CD4-positive, alpha-beta memory T cell (primary cell): Measurements from ENCODE around the gene FBXW2. TPM values are rescaled to one million over a fixed set of nuclear protein-coding genes. Genes with fewer than 3 reads are reported as not detected.

Experiments used
- CTCF ChIA-PET: fragments of 350-600 bp; sonication (Branson Sonifier 250); formaldehyde crosslinking; loops from one replicate; lab custom pipeline; 2021; ENCODE audit warnings: inconsistent platforms; ENCODE audit not compliant: partially characterized antibody; lab: Charles Lee
- POLR2A ChIA-PET: fragments of 350-600 bp; sonication (Branson Sonifier 250); formaldehyde crosslinking; loops from one replicate; lab custom pipeline; 2021; ENCODE audit not compliant: partially characterized antibody; lab: Charles Lee
- DNase-seq, 5 donors: peaks; one replicate each; pipeline versions ENCODE4 v3.0.0 to v3.0.0-alpha.2; 2020 to 2022; ENCODE audit warnings: mixed read lengths in 1 of 5
- H3K27ac ChIP-seq: one replicate; pipeline ENCODE4 v1.7.0; 2013; ENCODE audit warnings: low read depth, low read length
- H3K27me3 ChIP-seq: 2 replicates; pipeline ENCODE4 v1.7.0; 2013; ENCODE audit warnings: mild to moderate bottlenecking, low read length, moderate library complexity; ENCODE audit not compliant: insufficient read depth
- H3K36me3 ChIP-seq: 2 replicates; pipeline ENCODE4 v1.7.0; 2013; ENCODE audit warnings: mild to moderate bottlenecking, low read length, moderate library complexity; ENCODE audit not compliant: insufficient read depth
- H3K4me1 ChIP-seq: 2 replicates; pipeline ENCODE4 v1.7.0; 2013; ENCODE audit warnings: mild to moderate bottlenecking, low read length, moderate library complexity; ENCODE audit not compliant: insufficient read depth
- H3K4me3 ChIP-seq, 2 donors: one replicate each; pipeline ENCODE4 v1.7.0; 2013; ENCODE audit warnings: low read length in 2 of 2, mild to moderate bottlenecking in 1 of 2
- H3K9me3 ChIP-seq, 2 donors: one replicate each; pipeline ENCODE4 v1.7.0; 2013; ENCODE audit warnings: low read length in 2 of 2, control low read depth in 1 of 2; ENCODE audit not compliant: control insufficient read depth in 1 of 2
- H3K27ac Mint-ChIP-seq, 7 donors: one replicate each; pipeline ENCODE4 v1.8.0; 2020 to 2021; ENCODE audit warnings: mixed read lengths in 7 of 7, mild to moderate bottlenecking in 6 of 7, inconsistent platforms in 3 of 7, moderate library complexity in 3 of 7
- H3K27me3 Mint-ChIP-seq, 2 donors: one replicate each; pipeline ENCODE4 v1.8.0; 2020 to 2021; ENCODE audit warnings: mixed read lengths in 2 of 2
- H3K36me3 Mint-ChIP-seq, 2 donors: one replicate each; pipeline ENCODE4 v1.8.0; 2020 to 2021; ENCODE audit warnings: mixed read lengths in 2 of 2, inconsistent platforms in 1 of 2, mild to moderate bottlenecking in 1 of 2
- H3K4me1 Mint-ChIP-seq, 4 donors: one replicate each; pipeline ENCODE4 v1.8.0; 2020 to 2021; ENCODE audit warnings: mixed read lengths in 4 of 4, mild to moderate bottlenecking in 1 of 4
- H3K4me3 Mint-ChIP-seq, 8 donors: one replicate each; pipeline ENCODE4 v1.8.0; 2020 to 2021; ENCODE audit warnings: mixed read lengths in 8 of 8, mild to moderate bottlenecking in 7 of 8, moderate library complexity in 6 of 8, inconsistent platforms in 3 of 8
- H3K9me3 Mint-ChIP-seq, 8 donors: one replicate each; pipeline ENCODE4 v1.8.0; 2020 to 2021; ENCODE audit warnings: mixed read lengths in 8 of 8, mild to moderate bottlenecking in 5 of 8, inconsistent platforms in 3 of 8, moderate library complexity in 1 of 8
- intact Hi-C: fragments of 100-400 bp; cut with micrococcal nuclease; formaldehyde crosslinking; loops from one replicate; pipeline ENCODE4 v1.15.1; 2023
- polyA plus RNA-seq, 2 donors: library from polyadenylated mRNA; unstranded; fragments of 300-500 nt; fragmentation: Illumina TruSeq; gene quantifications; one replicate each; pipeline ENCODE4 v1.2.3, GENCODE V29; 2021
- total RNA-seq, 2 experiments: library from RNA; stranded (reverse); gene quantifications; one replicate each; pipeline ENCODE4 v1.2.3, GENCODE V29; 2021

Gene FBXW2
- total and polyA plus RNA-seq, 4 experiments from 2014 or later: 40.5 to 77.8 (median 59.4) TPM

GRCh38 chr9:120708526-120709224 lies 84.5 kb downstream of the FBXW2 start:
- peak overlapping the region in 4 of 8 donors; percentile 40 to 81 (median 54) for H3K4me3 Mint-ChIP-seq
- H3K9me3 Mint-ChIP-seq: no peaks in the 10 kb centered on the region
- Histone ChIP-seq H3K27me3 (no peaks in the 10 kb centered on the region), H3K4me3 (no peak overlapping the region), H3K9me3 (no peaks in the 10 kb centered on the region), H3K4me1 (peaks cover 52% of the 10 kb centered on the region), H3K27ac (no peak overlapping the region), H3K36me3 (no peaks in the 10 kb centered on the region)
- ChIA-PET CTCF (no interaction called here), POLR2A (interaction anchor here (1.1 to 1.2 kb wide), 2 partner anchors 9 to 22 kb away, joined by 3 read pairs; no protein-coding TSS in a partner anchor)
- H3K27ac Mint-ChIP-seq: peak overlapping the region in 5 of 7 donors; percentile 10 to 82 (median 37)
- peaks cover 27 to 63% (median 44%) of the 10 kb centered on the region in 4 donors for H3K4me1 Mint-ChIP-seq
- intact Hi-C loops: no loop called here
- peaks cover 8 to 9% of the 10 kb centered on the region in 2 donors for H3K36me3 Mint-ChIP-seq
- no peak for DNase-seq
- no peaks in the 10 kb centered on the region for H3K27me3 Mint-ChIP-seq

GRCh38 chr9:120707170-120707569 lies 86.0 kb downstream of the FBXW2 start:
- H3K9me3 Mint-ChIP-seq: no peaks in the 10 kb centered on the region
- H3K4me1 ChIP-seq: peaks cover 39% of the 10 kb centered on the region
- no peaks in the 10 kb centered on the region for H3K36me3 ChIP-seq
- H3K27me3 Mint-ChIP-seq: no peaks in the 10 kb centered on the region
- no peak overlapping the region for H3K4me3 Mint-ChIP-seq
- DNase-seq: no peak
- no peaks in the 10 kb centered on the region for H3K9me3 ChIP-seq
- no peaks in the 10 kb centered on the region for H3K27me3 ChIP-seq
- H3K27ac Mint-ChIP-seq: peak overlapping the region in 1 of 7 donors; percentile 64
- peaks cover 5 to 8% of the 10 kb centered on the region in 2 donors for H3K36me3 Mint-ChIP-seq
- H3K27ac ChIP-seq: no peak overlapping the region
- intact Hi-C loops: no loop called here
- POLR2A ChIA-PET: interaction anchor here (0.6 to 2.3 kb wide), 2 partner anchors 11 to 101 kb away, joined by 3 to 4 read pairs; no protein-coding TSS in a partner anchor
- CTCF ChIA-PET: no interaction called here
- H3K4me3 ChIP-seq: no peak overlapping the region
- H3K4me1 Mint-ChIP-seq: peaks cover 17 to 48% (median 32%) of the 10 kb centered on the region in 4 donors

Other genes starting within 250 kb of the FBXW2 start
- 100 to 1,000 TPM in 1 of 2 experiments, 10 to 100 TPM in 1; 88.5 to 102 TPM for gene CDK5RAP2, start 213.2 kb downstream of the FBXW2 start, total RNA-seq
- gene CDK5RAP2, start 213.2 kb downstream of the FBXW2 start, polyA plus RNA-seq: 10 to 100 TPM in 1 of 2 donors, 1 to 10 TPM in 1; 3.9 to 30.4 TPM
- 10 to 100 TPM; 14.2 to 14.9 TPM for gene MEGF9, start 78.9 kb downstream of the FBXW2 start, total RNA-seq
- gene MEGF9, start 78.9 kb downstream of the FBXW2 start, polyA plus RNA-seq: 1 to 10 TPM; 5.9 to 6.7 TPM
- 10 to 100 TPM; 46.4 to 59.0 TPM for gene PSMD5, start 49.5 kb upstream of the FBXW2 start, total RNA-seq
- gene PSMD5, start 49.5 kb upstream of the FBXW2 start, polyA plus RNA-seq: 10 to 100 TPM; 23.1 to 25.7 TPM
- gene PHF19, start 83.8 kb upstream of the FBXW2 start, total RNA-seq: 100 to 1,000 TPM; 194 to 201 TPM
- gene PHF19, start 83.8 kb upstream of the FBXW2 start, polyA plus RNA-seq: 10 to 100 TPM; 15.4 to 17.8 TPM
- gene TRAF1, start 133.4 kb upstream of the FBXW2 start, total RNA-seq: 100 to 1,000 TPM; 174 to 181 TPM
- gene TRAF1, start 133.4 kb upstream of the FBXW2 start, polyA plus RNA-seq: 10 to 100 TPM in 1 of 2 donors, 1 to 10 TPM in 1; 7.8 to 14.4 TPM